Neural cell (in vitro differentiated cells): ENCODE measurements around the gene XPNPEP2.

Source experiments
- CTCF ChIP-seq: fragments of 450-650 bp; IDR thresholded peaks from 2 replicates; pipeline ENCODE4 v1.5.1; 2014; ENCODE audit warnings: antibody characterized with exemption, mild to moderate bottlenecking, moderate library complexity; ENCODE audit not compliant: poor library complexity, severe bottlenecking
- EZH2 ChIP-seq: fragments of 200-600, 300-800 bp; shearing (Covaris generic), sonication (generic); IDR thresholded peaks from 2 replicates; pipeline ENCODE4 v1.6.1; 2014; ENCODE audit warnings: antibody characterized with exemption, low read length, borderline replicate concordance, mild to moderate bottlenecking; ENCODE audit not compliant: insufficient read depth, poor library complexity, severe bottlenecking
- RAD21 ChIP-seq: fragments of 450-650 bp; conservative IDR thresholded peaks from 2 replicates; pipeline ENCODE4 v1.6.1; 2014; ENCODE audit warnings: antibody characterized with exemption, mild to moderate bottlenecking, moderate library complexity

DNA sequence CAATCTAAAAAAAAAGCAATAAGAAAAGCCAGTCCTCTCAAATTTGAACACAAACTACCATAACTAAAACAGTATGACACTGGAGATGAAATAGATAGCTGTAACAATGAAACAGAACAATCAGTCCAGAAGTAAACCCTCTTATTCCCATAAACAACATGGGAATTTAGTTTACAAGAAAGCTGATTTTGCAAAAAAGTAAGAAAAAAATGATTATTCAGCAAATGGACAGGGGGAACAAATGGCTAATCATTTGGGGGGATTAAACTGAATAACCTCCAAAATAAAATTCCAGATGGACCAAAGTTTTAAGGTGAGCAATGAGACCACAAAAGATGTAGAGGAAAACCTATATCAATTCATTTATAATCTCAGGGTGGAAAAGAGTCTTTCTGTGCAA lies 24.9 kb downstream of the XPNPEP2 start:
- TF ChIP-seq CTCF: no peak
- TF ChIP-seq EZH2: no peak
- no peak for TF ChIP-seq RAD21
